Coronary artery (tissue), 2 donors: Measurements from ENCODE around the gene FLRT2.

Source experiments
- DNase-seq: peaks from one replicate; pipeline ENCODE4 v3.0.0-alpha.2; 2017; ENCODE audit warnings: low spot score
- H3K27ac ChIP-seq, 2 donors: fragments of 200-600 bp; sonication (generic); one replicate each; pipeline ENCODE4 v1.5.1; 2016 to 2019
- H3K4me3 ChIP-seq: fragments of 200-600 bp; sonication (generic); 2 replicates; pipeline ENCODE4 v1.5.1; 2016; ENCODE audit warnings: mild to moderate bottlenecking, moderate library complexity
- TF ChIP-seq, protein P1 (sequence below): fragments of 200-600 bp; sonication (generic); IDR thresholded peaks from one replicate; pipeline ENCODE4 v1.5.1; 2019; ENCODE audit warnings: antibody characterized with exemption

Gene FLRT2

DNA sequence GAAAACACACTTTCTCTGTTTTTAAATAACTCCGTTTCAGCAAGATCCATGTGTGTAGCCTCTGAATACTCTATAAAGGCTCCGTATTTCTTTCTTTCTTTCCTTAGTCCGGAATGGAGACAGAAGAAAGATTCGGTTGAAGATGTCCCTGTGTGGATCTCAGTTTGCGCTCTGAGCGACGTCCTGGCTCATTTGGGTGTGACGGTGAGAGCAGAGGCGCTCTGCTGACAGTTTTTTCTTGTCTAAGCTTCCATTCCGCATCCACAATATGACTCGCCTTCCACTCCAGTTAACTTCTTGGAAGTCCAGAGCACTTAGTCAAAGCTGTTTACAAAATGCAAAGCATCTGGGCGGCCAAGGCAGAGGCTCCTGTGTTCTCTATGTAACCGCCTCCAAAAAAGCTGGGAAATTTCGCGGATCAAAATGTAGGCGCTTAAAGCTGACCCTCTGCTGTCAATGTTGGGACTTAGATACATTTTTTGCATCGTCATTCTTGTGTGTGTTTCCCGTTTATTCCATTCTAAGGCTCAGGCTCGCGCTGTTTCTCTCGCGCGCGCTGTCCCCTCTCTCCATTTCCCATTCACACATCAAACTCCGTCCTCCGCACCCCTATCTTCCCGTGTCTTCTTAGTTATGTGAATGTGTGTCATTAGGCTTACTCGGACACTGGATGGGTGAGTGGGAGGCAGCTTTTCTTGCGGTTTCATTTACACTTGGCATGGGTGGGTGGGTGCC lies 880 bp upstream of the FLRT2 start:
- TF ChIP-seq, protein P1, sequence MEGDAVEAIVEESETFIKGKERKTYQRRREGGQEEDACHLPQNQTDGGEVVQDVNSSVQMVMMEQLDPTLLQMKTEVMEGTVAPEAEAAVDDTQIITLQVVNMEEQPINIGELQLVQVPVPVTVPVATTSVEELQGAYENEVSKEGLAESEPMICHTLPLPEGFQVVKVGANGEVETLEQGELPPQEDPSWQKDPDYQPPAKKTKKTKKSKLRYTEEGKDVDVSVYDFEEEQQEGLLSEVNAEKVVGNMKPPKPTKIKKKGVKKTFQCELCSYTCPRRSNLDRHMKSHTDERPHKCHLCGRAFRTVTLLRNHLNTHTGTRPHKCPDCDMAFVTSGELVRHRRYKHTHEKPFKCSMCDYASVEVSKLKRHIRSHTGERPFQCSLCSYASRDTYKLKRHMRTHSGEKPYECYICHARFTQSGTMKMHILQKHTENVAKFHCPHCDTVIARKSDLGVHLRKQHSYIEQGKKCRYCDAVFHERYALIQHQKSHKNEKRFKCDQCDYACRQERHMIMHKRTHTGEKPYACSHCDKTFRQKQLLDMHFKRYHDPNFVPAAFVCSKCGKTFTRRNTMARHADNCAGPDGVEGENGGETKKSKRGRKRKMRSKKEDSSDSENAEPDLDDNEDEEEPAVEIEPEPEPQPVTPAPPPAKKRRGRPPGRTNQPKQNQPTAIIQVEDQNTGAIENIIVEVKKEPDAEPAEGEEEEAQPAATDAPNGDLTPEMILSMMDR, result no peak
- peak overlapping the region; percentile 22 to 88 for H3K27ac ChIP-seq
- peak overlapping the region; percentile 76 for H3K4me3 ChIP-seq
- DNase-seq, result no peak

DNA sequence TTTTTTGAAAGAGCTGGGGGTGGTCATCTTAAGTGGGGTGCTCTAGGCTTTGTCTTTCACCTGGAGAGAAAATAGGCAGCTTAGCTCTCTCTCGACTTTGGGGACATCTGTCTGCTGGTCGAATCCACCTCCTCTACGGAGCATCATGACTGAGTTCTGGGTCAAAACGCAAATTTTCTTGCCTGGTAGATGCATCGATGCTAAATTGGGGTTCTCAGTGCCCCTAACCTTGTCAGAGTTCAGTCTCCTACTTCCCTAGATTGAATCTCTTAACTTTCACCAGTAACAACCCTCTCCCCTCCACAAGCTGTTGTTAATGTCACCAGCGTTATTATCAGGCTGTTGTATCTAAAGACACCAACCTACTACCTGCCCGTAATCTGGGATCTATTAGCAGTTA lies 682 bp downstream of the FLRT2 start:
- TF ChIP-seq, protein P1, result no peak
- no peak for DNase-seq

DNA sequence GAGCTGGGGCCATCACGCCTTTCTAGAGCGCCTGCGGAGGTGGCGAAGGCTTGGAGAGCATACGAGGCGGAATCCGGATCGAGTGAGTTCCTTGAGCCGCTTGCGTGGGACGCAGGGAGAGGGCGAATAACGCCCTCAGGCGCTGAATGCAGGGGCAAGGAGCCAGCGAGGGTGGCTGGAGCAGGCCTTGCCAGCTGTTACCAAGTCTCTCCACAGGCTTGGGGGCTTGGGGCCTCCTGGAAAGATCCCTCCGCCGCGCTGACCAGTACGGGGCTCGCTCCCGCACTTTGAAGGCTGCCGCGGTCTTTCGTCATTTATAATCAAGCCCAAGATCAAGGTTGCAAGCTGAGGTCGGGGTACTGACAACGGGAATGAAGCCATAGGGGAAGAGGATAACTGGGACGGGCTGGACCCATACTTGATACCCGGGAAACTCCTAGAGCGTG lies 1.2 kb downstream of the FLRT2 start:
- peak overlapping the region; percentile 76 for H3K4me3 ChIP-seq
- DNase-seq, result no peak
- TF ChIP-seq, protein P1, result no peak
- peak overlapping the region; percentile 13 to 88 for H3K27ac ChIP-seq

More for the DNA sequence above, 682 bp downstream of the FLRT2 start:
- peak overlapping the region in 1 of 2 donors; percentile 88 for H3K27ac ChIP-seq
- H3K4me3 ChIP-seq, result peak overlapping the region; percentile 76

DNA sequence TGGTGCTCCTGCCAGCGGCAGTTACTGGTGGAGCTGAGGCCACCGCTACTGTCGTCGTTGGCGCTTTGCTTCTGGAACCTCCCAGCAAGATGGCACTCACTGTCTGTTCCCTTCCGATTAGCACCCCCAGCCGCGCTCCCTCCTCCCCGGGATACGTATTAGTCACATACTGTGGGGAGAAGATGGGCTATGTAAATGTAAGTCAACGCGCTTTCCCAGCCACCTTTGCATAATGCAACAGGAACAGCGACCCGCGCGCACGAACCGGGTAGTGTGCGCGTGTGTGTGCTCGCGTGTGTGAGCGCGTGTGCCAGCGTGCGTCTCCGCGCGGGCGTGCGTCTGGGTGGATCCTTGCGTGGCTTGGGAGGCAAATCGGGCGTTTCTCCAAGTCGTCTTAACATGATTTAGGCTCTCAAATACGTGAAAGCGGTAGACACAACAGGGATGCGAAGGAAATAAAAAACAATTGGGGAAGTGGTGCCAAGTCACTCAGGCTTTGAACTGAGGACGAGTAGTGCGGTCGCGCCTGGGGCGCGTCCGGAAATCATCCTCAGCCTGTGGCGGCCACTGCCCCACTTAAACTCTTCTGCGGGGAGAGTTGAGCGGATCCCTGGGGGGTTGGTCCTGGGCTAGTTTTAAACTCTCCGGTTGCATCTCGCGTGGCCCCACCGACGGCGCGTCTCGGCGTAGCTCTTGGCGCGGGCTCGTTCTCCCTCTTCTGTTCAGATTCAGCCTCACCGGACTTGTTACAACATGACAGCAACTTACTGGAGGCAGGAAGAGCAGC lies 1.8 kb downstream of the FLRT2 start:
- TF ChIP-seq, protein P1, result no peak
- H3K27ac ChIP-seq, result peak overlapping the region; percentile 13 to 88
- H3K4me3 ChIP-seq, result peak overlapping the region; percentile 76
- peak; percentile 76 for DNase-seq

DNA sequence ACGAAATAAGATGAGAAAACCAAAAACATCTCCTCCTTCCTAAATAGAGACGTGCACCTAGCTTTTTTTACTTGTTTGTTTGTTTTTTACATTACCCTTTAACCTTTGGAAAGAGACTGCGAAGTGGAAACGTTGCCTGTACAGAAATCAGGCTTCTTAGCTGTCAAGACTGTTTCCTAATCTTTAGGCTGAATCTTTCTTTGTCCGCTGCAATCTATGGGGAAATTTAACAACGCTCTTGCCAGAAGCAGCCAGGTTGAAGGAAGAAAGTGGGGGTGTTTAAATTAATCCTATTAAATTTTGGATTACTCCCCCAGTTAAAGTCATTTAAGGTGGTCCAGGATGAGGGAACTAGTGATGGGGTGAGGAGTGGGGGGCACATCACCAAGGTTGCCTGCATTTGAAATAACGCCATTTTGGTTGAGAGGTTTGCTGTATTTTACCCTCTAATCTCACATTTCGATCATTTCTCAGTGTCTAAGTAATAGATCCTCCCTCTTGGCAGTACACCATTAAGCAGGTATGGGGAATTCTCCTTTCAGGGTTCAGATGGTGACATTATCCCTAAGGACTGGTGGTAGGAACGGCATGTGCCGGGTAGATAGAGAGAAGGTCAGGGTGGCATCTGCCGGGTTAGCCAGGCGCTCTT lies 2.6 kb downstream of the FLRT2 start:
- no peak for DNase-seq
- TF ChIP-seq, protein P1, result no peak
- Histone ChIP-seq H3K4me3 (peak overlapping the region; percentile 76), H3K27ac (peak overlapping the region in 1 of 2 donors; percentile 88)

DNA sequence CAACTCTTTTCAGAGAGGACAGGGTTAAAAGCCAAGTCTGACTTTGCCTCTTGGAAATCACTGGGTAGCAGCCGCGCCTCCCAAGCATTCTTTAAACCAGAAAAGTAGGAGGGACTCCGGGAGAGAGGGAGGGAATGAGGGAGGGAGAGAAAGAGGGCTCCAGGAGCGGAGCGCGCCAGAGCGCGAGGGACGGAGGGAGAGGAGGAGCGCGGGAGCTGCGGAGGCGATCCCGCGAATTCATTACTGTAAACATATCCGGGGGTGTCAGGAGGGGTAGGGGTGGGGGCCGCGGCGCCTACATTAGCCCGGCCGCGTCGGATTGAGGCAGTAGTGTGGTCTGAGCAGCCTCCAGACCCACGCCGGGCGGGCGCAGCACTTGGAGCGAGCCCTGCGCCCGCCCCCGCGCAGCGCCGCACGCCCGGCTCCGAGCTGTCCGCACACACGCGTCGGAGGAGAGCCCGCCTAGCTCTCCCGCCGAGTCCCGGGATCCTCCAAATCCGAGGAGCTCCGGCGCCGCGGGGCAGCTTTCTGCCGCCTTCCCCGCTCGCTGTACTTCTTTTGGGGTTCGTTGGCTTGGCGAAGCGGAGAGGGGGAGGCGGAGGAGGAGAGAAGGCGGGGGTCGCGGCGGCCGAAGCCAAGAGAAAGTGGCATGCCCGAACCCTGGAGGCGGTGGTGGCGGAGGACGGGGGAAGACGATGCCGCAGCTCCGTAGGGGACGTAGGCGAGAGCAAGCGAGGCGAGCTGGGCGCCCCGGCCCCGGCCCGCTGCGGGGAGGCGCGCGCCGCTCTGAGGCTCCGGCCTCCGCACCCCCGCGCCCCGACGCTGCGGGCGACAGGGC lies 3.3 kb downstream of the FLRT2 start:
- no peak for DNase-seq
- TF ChIP-seq, protein P1, result no peak
- H3K4me3 ChIP-seq, result peak overlapping the region; percentile 76
- peak overlapping the region; percentile 4 to 88 for H3K27ac ChIP-seq
